Amniotic stem cell (primary cell): ENCODE results near the gene LYPLA2.
"Not testable (repeated sequence)": the region's sequence is repeated elsewhere in the genome, so short reads cannot be mapped to it uniquely, and the experiment has no call there.

Experiments used
- DNase-seq: peaks from one replicate; lab custom pipeline; 2025; lab: John Stamatoyannopoulos, UW

Gene LYPLA2

GRCh38 chr1:23779826-23780371 is 11.0 kb upstream of the LYPLA2 start:
- peak; percentile 35 for DNase-seq

GRCh38 chr1:23783141-23783540 is 7.8 kb upstream of the LYPLA2 start:
- not testable (repeated sequence) for DNase-seq

- DNase-seq: no peak
Measured at GRCh38 chr1:23784846-23785245, 6.1 kb upstream of the LYPLA2 start.

GRCh38 chr1:23787701-23788100 is 3.2 kb upstream of the LYPLA2 start:
- DNase-seq: no peak

GRCh38 chr1:23788695-23789094 is 2.2 kb upstream of the LYPLA2 start:
- no peak for DNase-seq

GRCh38 chr1:23791516-23792047 is 637 bp downstream of the LYPLA2 start:
- no peak for DNase-seq

- no peak for DNase-seq
Measured at GRCh38 chr1:23792151-23792945, 1.4 kb downstream of the LYPLA2 start.

- no peak for DNase-seq
Measured at GRCh38 chr1:23793018-23793781, 2.3 kb downstream of the LYPLA2 start.

GRCh38 chr1:23793861-23794731 is 3.2 kb downstream of the LYPLA2 start:
- no peak for DNase-seq

- not testable (repeated sequence) for DNase-seq
Measured at GRCh38 chr1:23794732-23795182, 3.8 kb downstream of the LYPLA2 start.

GRCh38 chr1:23795676-23796465 is 4.9 kb downstream of the LYPLA2 start:
- DNase-seq: no peak

GRCh38 chr1:23796466-23797271 is 5.7 kb downstream of the LYPLA2 start:
- DNase-seq: no peak

GRCh38 chr1:23797478-23798448 is 6.8 kb downstream of the LYPLA2 start:
- DNase-seq: no peak

- DNase-seq: no peak
Measured at GRCh38 chr1:23798662-23799142, 7.8 kb downstream of the LYPLA2 start.

GRCh38 chr1:23799255-23799569 is 8.3 kb downstream of the LYPLA2 start:
- DNase-seq: no peak

GRCh38 chr1:23799570-23800399 is 8.8 kb downstream of the LYPLA2 start:
- DNase-seq: no peak

GRCh38 chr1:23800400-23801337 is 9.7 kb downstream of the LYPLA2 start, which contains the start of gene GALE:
Gene GALE, minus strand, starts transcription at chr1:23800754. Its CDS starts 1,747 bp downstream, at chr1:23799007.
- DNase-seq: peak; percentile 90
